H1 (cell line): Measurements from ENCODE around the gene GSAP. TPM values are rescaled to one million over a fixed set of nuclear protein-coding genes. Genes with fewer than 3 reads are reported as not detected.

ENCODE experiments used
- CBX8 ChIP-seq: fragments of 300-800, 300-1000 bp; sonication (generic); IDR thresholded peaks from 2 replicates; pipeline ENCODE4 v1.7.1; 2016; ENCODE audit warnings: low read depth, low read length, borderline replicate concordance
- CTBP2 ChIP-seq: IDR thresholded peaks from 2 replicates; pipeline ENCODE4 v1.7.0; 2011; ENCODE audit warnings: borderline replicate concordance, mild to moderate bottlenecking, moderate library complexity, mixed read lengths, low read length; ENCODE audit not compliant: insufficient read depth, insufficient read length
- JUND ChIP-seq: IDR thresholded peaks from 2 replicates; pipeline ENCODE4 v1.6.1; 2011; ENCODE audit warnings: mild to moderate bottlenecking, improper control_type of control experiment, low read length
- TAF7 ChIP-seq: optimal IDR thresholded peaks from 2 replicates; pipeline ENCODE3; 2011; ENCODE audit warnings: low read depth, mild to moderate bottlenecking, inconsistent platforms, low read length, moderate library complexity, borderline replicate concordance
- polyA plus RNA-seq, 7 experiments: library from polyadenylated mRNA; depleted of rRNA in 3 of 7; stranded (reverse) in 5 of 7; unstranded in 2 of 7; fragments of >200 nt in 5 of 7; fragments of 200-250 nt in 2 of 7; gene quantifications; 1 replicate in 5 of 7; 2 replicates in 1 of 7; 4 replicates in 1 of 7; pipeline versions ENCODE4 v1.2.1 to v1.2.3, GENCODE V29; 2011 to 2013; ENCODE audit warnings: missing spikeins in 2 of 7, mixed read lengths in 2 of 7
- total RNA-seq: library from RNA; stranded (reverse); fragmentation: NEBNext Ultra II Directional; extraction: Animal tissue kit (Norgen Biotek cat#: 25700); gene quantifications from 2 replicates; pipeline ENCODE4 v1.2.1, GENCODE V29; 2021
- TF ChIP-seq, protein P1 (sequence below): fragments of 300-600 bp; sonication (generic); IDR thresholded peaks from 2 replicates; pipeline ENCODE4 v1.7.1; 2012; ENCODE audit warnings: low read length, moderate library complexity, mild to moderate bottlenecking, inconsistent platforms; ENCODE audit not compliant: insufficient replicate concordance

Gene GSAP
- total and polyA plus RNA-seq, 2 of the 8 experiments (the other 6 are each of a cell fraction or from before 2014, with no cell fraction given), result 0.93 to 2.1 TPM

GRCh38 chr7:77426521-77427051, 10.4 kb upstream of the GSAP start (continued):
- TF ChIP-seq, protein P1, sequence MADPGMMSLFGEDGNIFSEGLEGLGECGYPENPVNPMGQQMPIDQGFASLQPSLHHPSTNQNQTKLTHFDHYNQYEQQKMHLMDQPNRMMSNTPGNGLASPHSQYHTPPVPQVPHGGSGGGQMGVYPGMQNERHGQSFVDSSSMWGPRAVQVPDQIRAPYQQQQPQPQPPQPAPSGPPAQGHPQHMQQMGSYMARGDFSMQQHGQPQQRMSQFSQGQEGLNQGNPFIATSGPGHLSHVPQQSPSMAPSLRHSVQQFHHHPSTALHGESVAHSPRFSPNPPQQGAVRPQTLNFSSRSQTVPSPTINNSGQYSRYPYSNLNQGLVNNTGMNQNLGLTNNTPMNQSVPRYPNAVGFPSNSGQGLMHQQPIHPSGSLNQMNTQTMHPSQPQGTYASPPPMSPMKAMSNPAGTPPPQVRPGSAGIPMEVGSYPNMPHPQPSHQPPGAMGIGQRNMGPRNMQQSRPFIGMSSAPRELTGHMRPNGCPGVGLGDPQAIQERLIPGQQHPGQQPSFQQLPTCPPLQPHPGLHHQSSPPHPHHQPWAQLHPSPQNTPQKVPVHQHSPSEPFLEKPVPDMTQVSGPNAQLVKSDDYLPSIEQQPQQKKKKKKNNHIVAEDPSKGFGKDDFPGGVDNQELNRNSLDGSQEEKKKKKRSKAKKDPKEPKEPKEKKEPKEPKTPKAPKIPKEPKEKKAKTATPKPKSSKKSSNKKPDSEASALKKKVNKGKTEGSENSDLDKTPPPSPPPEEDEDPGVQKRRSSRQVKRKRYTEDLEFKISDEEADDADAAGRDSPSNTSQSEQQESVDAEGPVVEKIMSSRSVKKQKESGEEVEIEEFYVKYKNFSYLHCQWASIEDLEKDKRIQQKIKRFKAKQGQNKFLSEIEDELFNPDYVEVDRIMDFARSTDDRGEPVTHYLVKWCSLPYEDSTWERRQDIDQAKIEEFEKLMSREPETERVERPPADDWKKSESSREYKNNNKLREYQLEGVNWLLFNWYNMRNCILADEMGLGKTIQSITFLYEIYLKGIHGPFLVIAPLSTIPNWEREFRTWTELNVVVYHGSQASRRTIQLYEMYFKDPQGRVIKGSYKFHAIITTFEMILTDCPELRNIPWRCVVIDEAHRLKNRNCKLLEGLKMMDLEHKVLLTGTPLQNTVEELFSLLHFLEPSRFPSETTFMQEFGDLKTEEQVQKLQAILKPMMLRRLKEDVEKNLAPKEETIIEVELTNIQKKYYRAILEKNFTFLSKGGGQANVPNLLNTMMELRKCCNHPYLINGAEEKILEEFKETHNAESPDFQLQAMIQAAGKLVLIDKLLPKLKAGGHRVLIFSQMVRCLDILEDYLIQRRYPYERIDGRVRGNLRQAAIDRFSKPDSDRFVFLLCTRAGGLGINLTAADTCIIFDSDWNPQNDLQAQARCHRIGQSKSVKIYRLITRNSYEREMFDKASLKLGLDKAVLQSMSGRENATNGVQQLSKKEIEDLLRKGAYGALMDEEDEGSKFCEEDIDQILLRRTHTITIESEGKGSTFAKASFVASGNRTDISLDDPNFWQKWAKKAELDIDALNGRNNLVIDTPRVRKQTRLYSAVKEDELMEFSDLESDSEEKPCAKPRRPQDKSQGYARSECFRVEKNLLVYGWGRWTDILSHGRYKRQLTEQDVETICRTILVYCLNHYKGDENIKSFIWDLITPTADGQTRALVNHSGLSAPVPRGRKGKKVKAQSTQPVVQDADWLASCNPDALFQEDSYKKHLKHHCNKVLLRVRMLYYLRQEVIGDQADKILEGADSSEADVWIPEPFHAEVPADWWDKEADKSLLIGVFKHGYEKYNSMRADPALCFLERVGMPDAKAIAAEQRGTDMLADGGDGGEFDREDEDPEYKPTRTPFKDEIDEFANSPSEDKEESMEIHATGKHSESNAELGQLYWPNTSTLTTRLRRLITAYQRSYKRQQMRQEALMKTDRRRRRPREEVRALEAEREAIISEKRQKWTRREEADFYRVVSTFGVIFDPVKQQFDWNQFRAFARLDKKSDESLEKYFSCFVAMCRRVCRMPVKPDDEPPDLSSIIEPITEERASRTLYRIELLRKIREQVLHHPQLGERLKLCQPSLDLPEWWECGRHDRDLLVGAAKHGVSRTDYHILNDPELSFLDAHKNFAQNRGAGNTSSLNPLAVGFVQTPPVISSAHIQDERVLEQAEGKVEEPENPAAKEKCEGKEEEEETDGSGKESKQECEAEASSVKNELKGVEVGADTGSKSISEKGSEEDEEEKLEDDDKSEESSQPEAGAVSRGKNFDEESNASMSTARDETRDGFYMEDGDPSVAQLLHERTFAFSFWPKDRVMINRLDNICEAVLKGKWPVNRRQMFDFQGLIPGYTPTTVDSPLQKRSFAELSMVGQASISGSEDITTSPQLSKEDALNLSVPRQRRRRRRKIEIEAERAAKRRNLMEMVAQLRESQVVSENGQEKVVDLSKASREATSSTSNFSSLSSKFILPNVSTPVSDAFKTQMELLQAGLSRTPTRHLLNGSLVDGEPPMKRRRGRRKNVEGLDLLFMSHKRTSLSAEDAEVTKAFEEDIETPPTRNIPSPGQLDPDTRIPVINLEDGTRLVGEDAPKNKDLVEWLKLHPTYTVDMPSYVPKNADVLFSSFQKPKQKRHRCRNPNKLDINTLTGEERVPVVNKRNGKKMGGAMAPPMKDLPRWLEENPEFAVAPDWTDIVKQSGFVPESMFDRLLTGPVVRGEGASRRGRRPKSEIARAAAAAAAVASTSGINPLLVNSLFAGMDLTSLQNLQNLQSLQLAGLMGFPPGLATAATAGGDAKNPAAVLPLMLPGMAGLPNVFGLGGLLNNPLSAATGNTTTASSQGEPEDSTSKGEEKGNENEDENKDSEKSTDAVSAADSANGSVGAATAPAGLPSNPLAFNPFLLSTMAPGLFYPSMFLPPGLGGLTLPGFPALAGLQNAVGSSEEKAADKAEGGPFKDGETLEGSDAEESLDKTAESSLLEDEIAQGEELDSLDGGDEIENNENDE, result no peak
- TF ChIP-seq CBX8 (no peak), CTBP2 (no peak), TAF7 (no peak), JUND (no peak)
- TF ChIP-seq, all 59 proteins: peak for 1
